HG03432 (cell line): ENCODE measurements around the gene SPPL3.
"Not testable (repeated sequence)": the region's sequence is repeated elsewhere in the genome, so short reads cannot be mapped to it uniquely, and the experiment has no call there.

Source experiments
- ATAC-seq: cut with Tn5 transposase; IDR thresholded peaks from one replicate; pipeline ENCODE4 v1.9.1; 2021; ENCODE audit warnings: mild to moderate bottlenecking, moderate library complexity; ENCODE audit not compliant: unreplicated experiment

Gene SPPL3

DNA sequence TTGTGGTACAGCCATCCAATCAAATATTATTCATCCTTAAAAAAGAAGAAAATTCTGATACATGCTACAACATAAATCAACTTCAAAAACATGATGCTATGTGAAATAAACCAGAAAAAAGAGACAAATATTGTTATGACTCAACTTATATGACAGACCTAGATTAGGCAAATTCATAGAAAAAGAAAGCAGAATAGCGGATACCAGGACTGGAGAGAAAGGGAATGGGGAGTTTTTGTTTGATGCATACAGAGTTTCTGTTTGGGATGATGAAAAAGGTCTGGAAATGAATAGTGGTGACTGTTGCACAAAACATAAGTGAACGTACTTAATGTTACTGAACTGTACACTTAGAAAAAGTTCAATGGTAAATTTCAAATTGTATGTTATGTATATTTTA, 82.3 kb downstream of the SPPL3 start:
- ATAC-seq = no peak

- no peak for ATAC-seq
Measured at GRCh38 chr12:120820884-120821510, 83.2 kb downstream of the SPPL3 start.

GRCh38 chr12:120818416-120818815, 85.7 kb downstream of the SPPL3 start:
- ATAC-seq = no peak

DNA sequence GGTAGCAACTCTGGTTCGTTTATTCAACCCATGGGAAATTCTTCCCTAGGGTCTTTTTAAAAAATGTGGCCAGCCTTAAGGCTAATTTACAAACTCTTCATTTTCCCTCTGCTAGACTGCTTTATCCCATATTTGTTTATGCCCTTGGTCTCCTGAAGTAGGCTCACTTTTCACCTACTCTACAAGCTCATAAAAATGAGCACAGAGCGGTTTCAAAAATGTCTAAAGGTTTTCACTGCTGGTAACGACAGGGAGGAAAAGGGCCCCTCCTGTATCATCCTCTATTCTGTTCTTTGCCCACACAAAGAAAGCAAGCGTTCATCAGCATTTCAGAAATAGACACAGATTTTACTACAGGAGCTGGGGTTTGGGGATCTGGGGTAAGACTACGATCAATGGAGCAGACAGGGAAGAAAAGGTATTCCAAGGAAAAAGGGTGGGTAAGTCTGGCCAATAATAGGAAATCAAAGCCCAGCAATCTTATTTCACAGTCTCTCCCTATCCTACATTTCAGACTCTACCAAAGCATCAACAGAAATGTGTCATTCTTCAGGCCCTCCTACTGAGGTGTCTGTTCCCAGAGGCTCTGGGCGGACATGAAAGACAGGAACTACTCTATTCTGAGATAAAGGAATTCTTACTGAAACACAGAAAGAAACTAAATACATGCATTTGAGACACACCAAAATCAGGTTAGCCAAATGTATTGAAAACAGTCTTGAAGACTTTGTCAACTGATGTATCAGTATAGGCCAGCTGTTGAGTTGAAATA, 86.4 kb downstream of the SPPL3 start:
- no peak for ATAC-seq

- ATAC-seq = no peak
Measured at GRCh38 chr12:120816363-120816762, 87.8 kb downstream of the SPPL3 start.

DNA sequence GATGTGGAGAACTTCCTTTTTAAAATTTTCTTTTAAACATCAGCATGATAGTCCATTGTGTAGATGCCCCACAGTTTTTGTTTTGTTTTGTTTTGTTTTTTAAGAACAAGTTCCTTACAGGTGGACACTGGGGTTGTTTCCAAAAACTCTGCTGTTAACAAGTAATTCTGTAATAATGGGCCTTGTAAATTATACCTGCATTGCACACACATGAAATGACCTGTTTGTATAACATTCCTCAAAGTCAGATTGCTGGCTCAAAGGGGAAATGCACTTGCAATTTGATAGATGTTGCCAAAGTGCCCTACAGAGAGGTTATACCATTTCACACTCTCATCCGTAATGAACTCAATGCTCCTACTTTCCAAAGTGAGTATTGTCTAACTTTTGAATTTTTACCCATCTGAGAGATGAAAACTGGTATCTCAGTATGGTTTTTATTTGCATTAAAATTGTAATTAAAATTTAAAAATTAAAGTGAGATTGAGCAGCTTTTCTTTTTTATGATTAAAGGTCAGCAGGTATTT, 89.2 kb downstream of the SPPL3 start:
- no peak for ATAC-seq

DNA sequence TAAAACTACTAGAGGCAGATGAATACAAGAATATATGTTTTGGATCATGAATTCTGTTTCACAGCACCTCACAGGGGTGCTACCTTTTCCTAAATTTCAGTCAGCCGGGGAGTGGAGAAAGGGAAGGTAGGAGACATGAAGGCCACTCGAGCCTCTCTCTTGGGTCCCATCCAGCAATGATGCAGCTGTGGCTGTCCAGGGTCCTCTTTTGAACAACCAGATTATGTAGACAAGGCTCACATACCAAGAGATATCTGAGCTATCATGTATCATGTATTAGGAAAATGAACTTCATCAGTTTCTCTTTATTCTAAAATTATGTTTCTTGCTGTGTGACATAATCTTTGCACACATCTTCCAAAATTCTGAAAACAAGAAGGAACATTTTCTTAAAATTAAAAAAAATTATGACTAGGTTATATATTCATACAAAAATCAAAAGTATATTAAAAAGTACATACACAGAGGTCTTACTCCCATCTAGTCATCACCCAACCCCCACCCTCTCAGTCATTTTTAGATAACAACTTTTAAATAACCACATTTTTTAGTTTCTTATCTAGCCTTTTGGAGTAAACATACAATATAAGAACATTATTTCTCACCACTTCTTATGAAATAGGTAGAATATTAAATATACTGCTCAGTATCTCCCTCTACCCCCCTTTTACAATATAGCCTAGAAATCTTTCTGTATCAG, 89.8 kb downstream of the SPPL3 start:
- no peak for ATAC-seq

DNA sequence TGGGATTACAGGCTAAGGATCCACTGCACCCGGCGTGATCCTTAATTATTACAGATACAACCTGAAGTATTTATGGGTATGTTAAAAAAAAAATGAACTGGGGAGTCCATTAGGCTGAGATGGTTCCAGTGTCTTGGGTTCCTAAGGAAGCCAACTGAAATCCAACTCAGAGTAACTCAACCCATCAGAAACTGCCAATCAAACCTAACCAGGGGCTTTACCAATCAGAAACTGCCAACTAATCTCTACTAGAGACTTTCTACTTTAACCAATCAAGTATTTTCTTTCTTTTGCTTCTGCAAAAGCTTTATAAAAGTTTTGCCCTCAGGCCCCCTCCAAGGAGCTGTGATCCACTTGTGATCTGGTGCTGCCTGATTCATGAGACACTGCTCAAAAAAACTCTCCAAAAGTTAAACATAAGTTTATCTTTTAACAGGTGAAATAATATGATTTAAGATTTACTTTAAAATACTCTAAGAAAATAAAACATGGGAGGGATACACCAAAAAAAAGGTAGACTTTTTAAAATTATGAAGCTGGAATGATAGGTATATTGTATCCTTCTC, 90.5 kb downstream of the SPPL3 start:
- ATAC-seq = no peak

DNA sequence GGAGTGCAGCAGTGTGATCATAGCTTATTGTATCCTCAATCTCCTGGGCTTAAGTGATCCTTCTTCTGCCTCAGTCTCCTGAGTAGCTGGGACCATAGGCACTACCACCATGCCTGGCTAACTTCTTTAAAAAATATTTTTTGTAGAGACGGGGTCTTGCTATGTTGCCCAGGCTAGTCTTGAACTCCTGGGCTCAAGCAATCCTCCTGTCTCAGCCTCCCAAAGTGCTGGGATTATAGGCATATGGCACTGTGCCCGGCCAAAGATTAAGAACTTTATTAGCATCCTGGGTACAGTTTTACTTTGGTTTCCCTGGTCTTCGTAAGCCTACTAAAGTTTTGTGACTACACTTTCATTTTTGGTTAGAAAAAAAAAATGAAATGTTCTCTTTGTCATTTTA, 94.1 kb downstream of the SPPL3 start:
- ATAC-seq = no peak

- ATAC-seq = no peak
Measured at GRCh38 chr12:120804428-120804827, 99.7 kb downstream of the SPPL3 start.

DNA sequence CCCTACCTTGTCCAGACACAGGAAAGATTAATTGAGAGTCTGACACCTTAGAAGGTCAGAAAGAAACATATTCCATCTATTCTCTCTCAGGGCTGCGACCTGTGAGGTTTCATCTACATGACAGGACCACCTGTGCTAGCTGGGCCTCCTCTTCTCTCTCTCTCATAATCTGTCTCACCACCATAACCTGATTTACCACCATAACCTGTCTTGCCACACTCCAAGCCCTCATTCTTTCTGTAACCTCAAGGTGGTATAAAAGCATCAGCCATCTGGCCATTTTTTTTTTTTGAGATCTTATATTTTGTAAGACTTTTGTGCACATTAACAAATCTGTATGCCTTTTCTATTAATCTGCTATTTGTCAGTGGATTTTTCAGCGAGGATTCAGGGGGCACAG, 103.0 kb downstream of the SPPL3 start:
- no peak for ATAC-seq

GRCh38 chr12:120800665-120801064, 103.5 kb downstream of the SPPL3 start:
- ATAC-seq = no peak

DNA sequence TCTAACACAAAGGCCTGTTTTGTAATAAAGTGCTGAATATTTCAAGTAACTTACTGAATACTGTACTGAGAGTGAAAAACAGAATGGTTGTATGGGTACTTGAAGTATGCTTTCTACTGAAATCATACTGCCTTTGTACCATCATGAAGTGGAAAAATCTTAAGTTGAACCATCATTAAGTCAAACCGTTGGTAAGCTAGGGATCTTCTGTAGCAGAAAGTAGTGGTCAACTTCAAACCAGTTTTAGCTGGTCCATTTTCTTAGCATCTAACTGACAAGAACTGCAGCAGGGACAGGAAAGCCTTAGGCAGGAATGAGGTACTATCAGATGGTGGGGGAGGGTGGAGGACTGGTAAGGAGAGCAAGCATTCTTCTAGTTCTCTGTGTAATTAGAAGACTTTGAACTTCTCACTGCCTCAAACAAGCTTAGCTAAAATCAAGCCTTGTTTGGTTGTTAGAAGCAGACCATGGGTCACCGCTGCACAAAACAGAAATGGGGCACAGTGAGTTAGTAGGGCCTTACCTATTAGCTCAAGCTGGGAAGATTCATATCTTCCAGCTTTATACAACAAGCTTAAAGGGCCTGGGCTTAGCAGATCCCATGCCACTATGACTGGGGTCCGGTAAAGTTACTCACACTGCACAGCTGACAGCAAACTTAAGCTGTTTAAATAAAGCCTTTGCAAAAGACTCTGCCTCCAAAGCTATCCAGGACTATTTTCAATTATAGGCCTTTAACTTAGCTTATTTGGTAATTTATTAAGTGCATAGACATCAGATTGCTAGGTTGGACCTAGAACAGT, 104.7 kb downstream of the SPPL3 start:
- ATAC-seq = no peak

DNA sequence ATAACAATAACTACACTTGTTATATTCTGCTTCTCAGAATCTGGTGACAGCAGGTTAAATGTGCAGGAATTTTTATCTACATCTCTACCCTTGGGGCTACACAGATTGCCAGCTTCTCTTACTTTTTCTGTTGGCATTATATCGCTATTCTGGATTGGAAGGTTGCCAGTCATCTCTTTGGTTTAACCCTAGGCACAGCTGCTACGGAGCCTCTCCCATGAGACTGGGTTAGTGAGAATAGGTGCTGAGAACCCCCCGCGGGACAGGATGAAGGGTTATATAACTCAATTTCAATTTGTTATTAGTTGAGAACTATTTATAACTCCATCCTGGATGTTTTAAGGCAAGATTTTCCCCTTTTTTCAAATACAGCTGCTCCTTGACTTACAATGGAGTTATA, 105.5 kb downstream of the SPPL3 start:
- no peak for ATAC-seq

GRCh38 chr12:120797677-120798642, 106.2 kb downstream of the SPPL3 start:
- no peak for ATAC-seq

DNA sequence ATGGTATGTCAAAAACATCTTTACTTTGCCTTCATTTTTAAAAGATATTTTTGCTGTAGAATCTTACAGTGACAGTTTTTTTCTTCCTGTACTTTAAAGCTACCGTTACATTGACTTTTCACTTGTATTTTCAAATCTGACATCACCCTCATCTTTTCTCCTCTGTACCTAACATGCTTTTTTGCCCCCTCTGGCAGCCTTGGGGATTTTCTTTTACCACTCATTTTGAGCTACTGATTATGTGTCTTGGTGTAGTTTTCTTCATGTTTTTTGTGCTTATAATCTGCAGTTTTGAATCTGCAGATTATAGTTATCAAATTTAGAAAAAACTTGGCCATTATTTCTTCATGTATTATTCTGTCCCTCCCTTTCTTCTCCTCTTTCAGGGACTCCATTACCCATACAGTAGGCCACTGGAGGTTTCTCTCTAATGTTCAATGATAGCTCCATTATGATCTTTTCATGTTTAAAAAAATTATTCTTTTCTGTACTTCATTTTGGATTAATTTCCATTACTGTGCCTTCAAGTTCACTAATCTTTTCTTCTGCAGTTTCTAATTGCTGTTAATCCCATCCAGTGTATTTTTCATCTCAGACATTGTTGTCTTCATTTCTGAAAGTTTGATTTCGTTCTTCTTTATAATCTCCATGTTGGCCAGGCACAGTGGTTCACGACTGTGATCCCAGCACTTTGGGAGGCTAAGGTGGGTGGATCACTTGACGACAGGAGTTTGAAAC, 108.5 kb downstream of the SPPL3 start:
- ATAC-seq = no peak

- no peak for ATAC-seq
Measured at GRCh38 chr12:120793357-120793756, 110.8 kb downstream of the SPPL3 start.

- ATAC-seq = not testable (repeated sequence)
Measured at GRCh38 chr12:120792456-120792855, 111.7 kb downstream of the SPPL3 start.

DNA sequence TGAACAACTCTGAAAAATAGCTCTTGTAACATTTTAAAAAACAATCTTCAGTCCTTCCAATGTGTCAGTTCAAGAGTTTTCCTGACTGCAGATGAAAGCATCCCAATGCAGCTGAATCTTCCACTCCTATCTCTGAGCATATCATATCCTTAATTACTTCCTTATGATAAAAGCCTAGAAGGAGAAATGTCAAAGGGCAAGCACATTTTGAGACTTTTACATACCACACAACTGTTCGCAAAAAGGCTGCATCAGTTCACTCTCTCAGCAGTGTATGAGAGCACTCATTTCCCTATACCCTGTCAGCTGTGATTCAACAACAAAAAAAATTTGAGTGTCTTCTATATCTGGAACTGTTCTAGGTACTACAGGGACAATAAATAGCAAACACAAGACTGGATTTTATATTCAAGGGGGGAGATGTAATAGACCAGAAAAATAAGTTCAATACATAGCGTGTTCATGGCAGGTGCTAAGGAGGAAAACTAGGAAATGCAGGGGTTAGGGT, 112.4 kb downstream of the SPPL3 start:
- no peak for ATAC-seq
